NCI-H1930 (cell line): ENCODE data around the gene MTA3.

ENCODE experiments used
- DNase-seq, 2 experiments: peaks; one replicate each; lab custom pipeline; 2025; lab: John Stamatoyannopoulos, UW

Gene MTA3

GRCh38 chr2:42787424-42787787 lies 219.0 kb downstream of the MTA3 start:
- no peak for DNase-seq

DNA sequence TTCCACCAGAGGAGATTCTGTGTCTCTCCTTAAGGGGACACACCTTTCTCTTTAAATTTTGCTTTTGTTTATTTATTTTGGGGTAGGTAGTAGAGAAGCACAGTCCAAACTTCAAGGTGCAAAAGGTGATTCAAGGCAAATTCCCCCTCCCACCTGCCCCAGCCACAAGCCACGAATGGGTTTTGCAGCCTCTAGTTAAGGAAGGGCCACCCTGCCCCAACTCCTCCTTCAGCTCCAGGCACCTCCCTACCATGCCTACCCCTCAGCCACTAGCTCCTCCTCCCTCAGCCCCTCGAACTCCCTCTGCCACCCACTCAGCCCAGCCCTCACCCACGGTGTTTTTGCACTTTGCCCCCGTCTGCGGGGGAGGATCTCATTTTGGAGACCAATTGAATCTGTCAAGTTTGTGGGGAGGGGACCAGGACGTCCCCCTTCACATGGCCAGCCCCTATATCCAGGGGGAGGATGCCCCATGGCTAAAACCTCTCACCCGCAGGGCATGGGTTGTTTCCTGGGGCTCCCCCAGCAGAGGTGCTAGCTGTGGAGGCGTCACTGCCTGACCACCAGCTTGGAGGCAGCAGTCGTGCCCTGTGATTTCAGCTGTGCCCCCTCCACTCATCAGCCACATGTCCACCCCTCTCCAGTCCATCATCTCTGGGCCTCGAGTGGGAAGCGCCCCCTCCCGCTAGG lies 219.5 kb downstream of the MTA3 start:
- no peak for DNase-seq

- no peak for DNase-seq
Observed at GRCh38 chr2:42788478-42788793, 220.0 kb downstream of the MTA3 start.

GRCh38 chr2:42788882-42789281 lies 220.4 kb downstream of the MTA3 start:
- no peak for DNase-seq

- DNase-seq, result no peak
Observed at GRCh38 chr2:42789751-42790150, 221.3 kb downstream of the MTA3 start.

- no peak for DNase-seq
Observed at GRCh38 chr2:42791606-42792005, 223.2 kb downstream of the MTA3 start.

GRCh38 chr2:42792087-42792582 lies 223.7 kb downstream of the MTA3 start:
- no peak for DNase-seq

GRCh38 chr2:42792583-42793333 lies 224.3 kb downstream of the MTA3 start, which contains the start of gene HAAO:
Gene HAAO, minus strand, starts transcription at chr2:42792583. Its CDS starts 47 bp downstream, at chr2:42792536.
- no peak for DNase-seq

- DNase-seq, result no peak
Observed at GRCh38 chr2:42793334-42794270, 225.2 kb downstream of the MTA3 start.

DNA sequence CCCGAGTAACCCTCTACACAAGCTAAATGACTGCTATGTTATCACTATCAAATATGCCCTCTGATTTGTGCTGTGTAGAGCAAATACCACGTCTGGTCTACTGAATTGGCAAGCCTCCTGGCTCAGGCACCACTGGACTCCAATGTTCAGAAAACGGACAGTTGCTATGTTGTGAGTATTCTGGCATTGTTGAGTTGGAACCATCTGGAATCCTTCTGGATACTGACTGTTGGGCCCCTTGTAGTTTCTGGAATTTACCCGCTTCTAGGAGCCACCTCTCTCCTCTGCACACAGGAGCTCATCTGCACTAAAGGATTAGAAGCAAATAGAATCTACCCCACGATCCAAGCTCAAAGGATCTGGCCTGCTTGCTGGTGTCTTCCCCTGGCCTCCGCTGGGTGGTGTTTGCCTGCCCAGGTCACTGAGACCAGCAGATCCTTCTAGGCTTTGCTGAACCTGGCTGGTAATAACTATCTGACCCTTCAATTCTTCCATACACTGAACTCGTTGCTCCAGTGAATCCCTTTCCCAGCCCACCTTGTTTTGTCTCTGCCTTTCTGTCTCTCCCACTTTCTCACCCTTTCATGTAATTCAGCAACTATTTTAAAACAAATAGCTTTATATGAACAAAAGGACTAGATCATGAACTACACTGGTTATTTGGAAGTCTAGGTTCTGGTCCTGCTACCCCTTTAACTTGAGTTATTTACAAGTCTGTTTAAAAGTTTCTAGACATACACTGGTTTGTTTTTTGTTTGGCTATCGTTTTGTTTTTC lies 226.0 kb downstream of the MTA3 start:
- DNase-seq, result no peak

GRCh38 chr2:42795275-42795674 lies 226.8 kb downstream of the MTA3 start:
- no peak for DNase-seq

- no peak for DNase-seq
Observed at GRCh38 chr2:42795841-42796301, 227.4 kb downstream of the MTA3 start.

DNA sequence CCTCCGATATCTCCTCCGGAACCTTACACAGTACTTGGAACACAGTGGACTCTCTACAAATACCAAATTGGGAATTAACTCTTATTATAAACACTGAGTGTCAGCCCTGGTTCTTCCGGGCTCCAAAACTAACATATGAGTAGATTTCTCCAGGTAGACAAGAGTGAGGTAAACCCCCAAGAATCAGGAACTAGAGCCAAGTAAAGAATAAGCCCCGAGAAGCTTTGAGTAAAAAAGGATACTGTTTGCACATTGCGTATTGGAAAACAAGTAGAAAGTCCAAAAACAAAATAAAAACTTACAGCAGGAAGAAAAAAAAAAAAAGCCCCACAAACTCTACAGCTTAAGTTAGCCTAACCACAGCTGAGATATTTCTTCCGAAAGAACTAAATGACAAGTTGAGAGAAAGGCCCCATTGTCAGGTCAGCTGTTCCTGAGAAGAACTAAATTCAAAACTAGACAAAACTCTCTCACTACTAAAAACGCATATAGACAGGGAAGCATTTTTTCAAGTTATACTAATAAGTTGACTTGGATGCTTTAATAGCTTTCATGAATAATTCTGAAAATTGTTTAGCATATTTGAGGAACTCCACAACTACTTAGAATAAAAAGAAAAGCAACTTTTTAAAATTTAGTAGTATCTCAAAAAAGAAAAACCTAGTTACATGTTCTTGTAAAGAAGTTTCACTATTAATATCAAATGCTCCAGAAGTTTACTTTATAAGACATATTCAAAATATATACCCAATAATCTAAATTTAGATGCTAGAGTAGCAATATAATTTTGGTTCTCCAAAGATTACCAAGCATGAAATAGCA lies 228.2 kb downstream of the MTA3 start:
- DNase-seq, result no peak

DNA sequence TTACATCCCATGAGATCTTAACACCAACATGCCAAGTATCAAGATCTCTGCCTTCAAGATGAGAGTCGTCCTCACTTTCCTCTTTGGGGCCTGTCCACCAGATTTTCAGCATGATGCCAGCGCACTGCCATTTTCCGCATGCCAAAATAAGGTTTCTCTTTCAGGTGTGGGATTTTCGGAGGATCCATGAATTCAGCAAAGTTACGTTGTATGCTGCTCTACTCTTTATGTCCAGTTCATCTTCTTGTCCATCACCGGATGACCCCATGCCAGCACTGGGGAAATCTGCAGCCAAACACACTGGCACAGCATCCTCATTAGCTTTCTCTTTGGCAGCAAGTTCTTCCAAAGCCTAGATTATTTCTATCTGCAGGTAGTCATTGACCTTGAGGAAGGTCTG lies 228.8 kb downstream of the MTA3 start:
- no peak for DNase-seq

GRCh38 chr2:42799881-42800280 lies 231.4 kb downstream of the MTA3 start:
- no peak for DNase-seq

GRCh38 chr2:42800461-42800962 lies 232.1 kb downstream of the MTA3 start:
- no peak for DNase-seq

DNA sequence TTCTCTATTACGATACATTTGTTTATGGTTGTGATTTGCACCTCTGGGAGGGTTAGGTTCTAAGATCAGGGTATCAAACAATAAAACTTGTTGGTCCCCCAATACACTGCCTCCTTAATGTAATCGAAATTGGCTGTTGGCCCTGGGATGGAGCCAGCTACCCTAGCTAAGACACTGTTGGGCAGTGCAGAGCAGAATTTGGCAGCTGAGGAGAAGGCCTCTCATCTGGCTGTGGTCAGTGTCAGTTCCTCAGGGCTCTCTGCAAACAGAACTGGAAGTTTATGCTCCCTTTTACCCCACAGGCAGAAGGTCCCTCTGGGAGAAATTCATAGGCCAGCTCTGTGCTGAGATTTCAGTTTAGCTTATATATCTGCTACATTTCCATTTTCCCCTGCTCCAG lies 232.5 kb downstream of the MTA3 start:
- no peak for DNase-seq

GRCh38 chr2:42801381-42801780 lies 232.9 kb downstream of the MTA3 start:
- no peak for DNase-seq

- DNase-seq, result no peak
Observed at GRCh38 chr2:42802150-42802549, 233.7 kb downstream of the MTA3 start.

GRCh38 chr2:42804338-42804737 lies 235.9 kb downstream of the MTA3 start:
- no peak for DNase-seq

DNA sequence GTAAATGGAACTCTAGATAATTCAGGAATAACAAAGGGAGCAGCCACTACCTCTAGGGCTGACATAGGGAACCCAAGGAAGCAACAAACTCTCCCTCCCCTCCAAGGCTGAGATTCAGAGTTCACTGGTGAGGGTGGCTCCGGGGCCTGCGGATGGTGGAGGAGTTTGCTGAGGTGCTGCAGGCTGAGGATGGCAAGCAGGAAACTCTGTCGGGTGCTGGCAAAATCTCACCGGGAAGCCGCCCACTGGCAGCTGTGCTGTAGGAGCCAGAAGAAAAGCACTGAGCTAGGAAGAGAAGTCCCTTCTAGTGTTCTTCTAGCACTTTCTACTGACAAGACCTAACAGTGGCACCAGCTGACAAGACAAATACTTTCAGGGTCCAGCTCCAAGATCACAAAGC lies 236.5 kb downstream of the MTA3 start:
- no peak for DNase-seq
